Liver (tissue), 9 donors: ENCODE results near the gene THOP1. TPM values are rescaled to one million over a fixed set of nuclear protein-coding genes. Genes with fewer than 3 reads are reported as not detected.

Source experiments
- DNase-seq: peaks from one replicate; pipeline ENCODE4 v3.0.0-alpha.2; 2017; ENCODE audit warnings: low spot score
- H3K27ac ChIP-seq, 2 donors: one replicate each; pipeline ENCODE4 v1.7.0; 2013; ENCODE audit warnings: inconsistent platforms in 2 of 2, low read length in 2 of 2, control low read depth in 1 of 2, low read depth in 1 of 2, mild to moderate bottlenecking in 1 of 2
- H3K27me3 ChIP-seq, 4 donors: one replicate each; pipeline versions ENCODE4 v1.6.1 to v1.7.0; 2013; ENCODE audit warnings: low read length in 3 of 4, inconsistent platforms in 1 of 4, mild to moderate bottlenecking in 1 of 4, moderate library complexity in 1 of 4; ENCODE audit not compliant: control insufficient read depth in 4 of 4, insufficient read depth in 4 of 4
- H3K36me3 ChIP-seq, 4 donors: one replicate each; pipeline versions ENCODE4 v1.6.1 to v1.7.0; 2013; ENCODE audit warnings: low read length in 3 of 4, mild to moderate bottlenecking in 3 of 4, low read depth in 1 of 4, moderate library complexity in 1 of 4; ENCODE audit not compliant: control insufficient read depth in 4 of 4, insufficient read depth in 3 of 4
- H3K4me1 ChIP-seq, 4 donors: one replicate each; pipeline versions ENCODE4 v1.6.1 to v1.7.0; 2013; ENCODE audit warnings: low read length in 3 of 4, mild to moderate bottlenecking in 3 of 4, moderate library complexity in 1 of 4; ENCODE audit not compliant: control insufficient read depth in 4 of 4, insufficient read depth in 4 of 4
- H3K4me3 ChIP-seq, 3 donors: one replicate each; pipeline versions ENCODE4 v1.6.1 to v1.7.0; 2013; ENCODE audit warnings: low read length in 3 of 3, control low read depth in 1 of 3, low read depth in 1 of 3, mild to moderate bottlenecking in 1 of 3
- H3K9ac ChIP-seq, 2 donors: one replicate each; pipeline ENCODE4 v1.7.0; 2013; ENCODE audit warnings: low read length in 2 of 2, mild to moderate bottlenecking in 2 of 2, moderate library complexity in 2 of 2, control low read depth in 1 of 2, low read depth in 1 of 2
- H3K9me3 ChIP-seq, 4 donors: one replicate each; pipeline versions ENCODE4 v1.6.1 to v1.7.0; 2013; ENCODE audit warnings: low read length in 3 of 4; ENCODE audit not compliant: control insufficient read depth in 4 of 4
- ATF3 ChIP-seq: IDR thresholded peaks from 2 replicates; pipeline ENCODE4 v1.6.1; 2016; ENCODE audit warnings: antibody characterized with exemption
- CTCF ChIP-seq: fragments of 150-350 bp; IDR thresholded peaks from 2 replicates; pipeline ENCODE4 v1.5.1; 2017; ENCODE audit warnings: improper control_type of control experiment, low read depth, low read length; ENCODE audit not compliant: missing input control
- EGR1 ChIP-seq, 2 donors: IDR thresholded peaks; 2 replicates each; pipeline ENCODE4 v1.6.1; 2016 to 2018; ENCODE audit warnings: antibody characterized with exemption in 2 of 2, low read depth in 2 of 2
- FOXA1 ChIP-seq: IDR thresholded peaks from 2 replicates; pipeline ENCODE4 v1.6.1; 2016; ENCODE audit warnings: antibody characterized with exemption
- FOXA2 ChIP-seq: IDR thresholded peaks from 2 replicates; pipeline ENCODE4 v1.6.1; 2016; ENCODE audit warnings: antibody characterized with exemption
- GABPA ChIP-seq, 2 donors: IDR thresholded peaks in 1 of 2; conservative IDR thresholded peaks in 1 of 2; 2 replicates each; pipeline ENCODE4 v1.6.1; 2016; ENCODE audit warnings: antibody characterized with exemption in 2 of 2, mild to moderate bottlenecking in 1 of 2, moderate library complexity in 1 of 2
- HNF4A ChIP-seq, 2 donors: conservative IDR thresholded peaks; 2 replicates each; pipeline ENCODE4 v1.6.1; 2016; ENCODE audit warnings: antibody characterized with exemption in 2 of 2, mild to moderate bottlenecking in 2 of 2
- HNF4G ChIP-seq: IDR thresholded peaks from 2 replicates; pipeline ENCODE4 v1.6.1; 2016; ENCODE audit warnings: antibody characterized with exemption
- JUND ChIP-seq, 2 donors: IDR thresholded peaks; 2 replicates each; pipeline ENCODE4 v1.6.1; 2016; ENCODE audit warnings: antibody characterized with exemption in 2 of 2
- MAX ChIP-seq: IDR thresholded peaks from 2 replicates; pipeline ENCODE4 v1.6.1; 2016; ENCODE audit warnings: antibody characterized with exemption
- NR2F2 ChIP-seq: IDR thresholded peaks from 2 replicates; pipeline ENCODE4 v1.6.1; 2016; ENCODE audit warnings: antibody characterized with exemption
- RAD21 ChIP-seq, 2 donors: IDR thresholded peaks; 2 replicates each; pipeline ENCODE4 v1.6.1; 2016; ENCODE audit warnings: antibody characterized with exemption in 2 of 2, mild to moderate bottlenecking in 2 of 2
- REST ChIP-seq: IDR thresholded peaks from 2 replicates; pipeline ENCODE4 v1.6.1; 2016; ENCODE audit warnings: antibody characterized with exemption, mild to moderate bottlenecking
- RXRA ChIP-seq, 2 donors: IDR thresholded peaks; 2 replicates each; pipeline ENCODE4 v1.6.1; 2017 to 2018; ENCODE audit warnings: antibody characterized with exemption in 2 of 2, mild to moderate bottlenecking in 1 of 2
- SP1 ChIP-seq: IDR thresholded peaks from 2 replicates; pipeline ENCODE4 v1.6.1; 2018; ENCODE audit warnings: antibody characterized with exemption, mild to moderate bottlenecking
- TAF1 ChIP-seq: conservative IDR thresholded peaks from 2 replicates; pipeline ENCODE4 v1.6.1; 2016; ENCODE audit warnings: antibody characterized with exemption, mild to moderate bottlenecking
- YY1 ChIP-seq: IDR thresholded peaks from 2 replicates; pipeline ENCODE4 v1.6.1; 2016; ENCODE audit warnings: antibody characterized with exemption, mild to moderate bottlenecking
- ZBTB33 ChIP-seq: IDR thresholded peaks from 2 replicates; pipeline ENCODE4 v1.6.1; 2016; ENCODE audit warnings: antibody characterized with exemption
- WGBS: extraction: QIAGEN DNeasy Blood & Tissue Kit; methylation state at CpG from one replicate; pipeline ENCODE4 v1.1.7; 2013; 5-methylcytosine and 5-hydroxymethylcytosine counted together
- polyA plus RNA-seq, 2 donors: library from polyadenylated mRNA; stranded (reverse) in 1 of 2; unstranded in 1 of 2; fragments of 200-250 nt in 1 of 2; fragments of >200 nt in 1 of 2; fragmentation: Nextera tagmentation in 1 of 2; extraction: Ambion mirVana in 1 of 2; gene quantifications; one replicate each; pipeline versions ENCODE4 v1.2.1 to v1.2.3, GENCODE V29; 2013 to 2015
- total RNA-seq, 2 donors: library from RNA; depleted of rRNA; stranded (reverse); fragments of >200 nt; gene quantifications; one replicate each; pipeline ENCODE4 v1.2.3, GENCODE V29; 2014
- donor health status: healthy.
- donor health status: healthy.
- donor health status: healthy.
- donor health status: healthy.
- donor health status: healthy.

THOP1 gene
- total and polyA plus RNA-seq, 4 donors: 39.1 to 56.2 (median 44.7) TPM

GRCh38 chr19:2775556-2776430, 9.5 kb upstream of the THOP1 start:
- H3K9ac ChIP-seq: peak overlapping the region; percentile 73 to 89
- peaks cover 3 to 24% (median 10%) of the 10 kb centered on the region in 4 donors for H3K4me1 ChIP-seq
- H3K9me3 ChIP-seq: no peaks in the 10 kb centered on the region
- peak overlapping the region; percentile 97 to 99 for H3K27ac ChIP-seq
- peak overlapping the region; percentile 12 to 37 (median 35) for H3K4me3 ChIP-seq
- TF ChIP-seq JUND (IDR thresholded peaks at IDR 0.05): peak; percentile 95 to 96
- TF ChIP-seq HNF4G: no peak
- no peak for TF ChIP-seq TAF1
- no peak for TF ChIP-seq NR2F2
- peak; percentile 70 to 92 for TF ChIP-seq HNF4A (conservative IDR thresholded peaks at IDR 0.05)
- peak in 1 of 2 donors; percentile 13 for TF ChIP-seq RAD21 (IDR thresholded peaks at IDR 0.05)
- no peak for TF ChIP-seq EGR1 (IDR thresholded peaks at IDR 0.05; ENCODE audit: low read depth in 2 of 2)
- peak; percentile 88 for TF ChIP-seq ATF3
- no peak for TF ChIP-seq YY1
- TF ChIP-seq MAX: no peak
- peak; percentile 77 to 86 for TF ChIP-seq RXRA (IDR thresholded peaks at IDR 0.05)
- peak in 1 of 2 donors; percentile 46 for TF ChIP-seq GABPA (IDR thresholded peaks at IDR 0.05 in 1 of 2, conservative IDR thresholded peaks at IDR 0.05 in 1 of 2)
- TF ChIP-seq CTCF: no peak
- TF ChIP-seq FOXA2: no peak
- TF ChIP-seq ZBTB33: no peak
- no peak for TF ChIP-seq FOXA1
- peak; percentile 56 for TF ChIP-seq SP1
- peak; percentile 55 for TF ChIP-seq REST
- H3K36me3 ChIP-seq: no peaks in the 10 kb centered on the region
- no peaks in the 10 kb centered on the region for H3K27me3 ChIP-seq
- DNase-seq: peak; percentile 49
- whole genome bisulfite sequencing: 46% methylated on average over 29 of the region's 29 CpGs
